ENCODE data around the gene DNAH6. TPM values are rescaled to one million over a fixed set of nuclear protein-coding genes. Genes with fewer than 3 reads are reported as not detected.
"Not testable (repeated sequence)": the region's sequence is repeated elsewhere in the genome, so short reads cannot be mapped to it uniquely, and the experiment has no call there.

The DNAH6 gene
- polyA plus RNA-seq, 10 donors = 0.08 to 0.39 (median 0.18) TPM

DNA sequence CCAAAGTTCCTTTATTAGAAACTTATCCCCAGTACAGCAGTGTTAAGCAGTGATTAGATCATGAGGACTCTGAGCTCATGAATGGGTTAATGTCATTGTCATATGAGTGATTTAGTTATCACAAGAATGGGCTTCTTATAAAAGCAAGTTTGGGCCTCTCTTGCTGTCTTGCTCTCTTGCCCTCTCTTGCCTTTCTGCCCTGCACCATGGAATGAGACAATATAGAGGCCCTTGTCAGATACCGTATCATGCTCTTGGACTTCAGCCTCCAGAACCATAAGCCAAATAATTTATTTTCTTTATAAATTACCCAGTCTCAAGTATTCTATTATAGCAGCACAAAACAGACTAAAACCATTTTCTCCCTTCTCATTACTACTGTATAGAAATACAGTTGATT lies 238.8 kb downstream of the DNAH6 start:
- DNase-seq = no peak

GRCh38 chr2:84757648-84758047 lies 241.3 kb downstream of the DNAH6 start:
- DNase-seq = no peak

DNA sequence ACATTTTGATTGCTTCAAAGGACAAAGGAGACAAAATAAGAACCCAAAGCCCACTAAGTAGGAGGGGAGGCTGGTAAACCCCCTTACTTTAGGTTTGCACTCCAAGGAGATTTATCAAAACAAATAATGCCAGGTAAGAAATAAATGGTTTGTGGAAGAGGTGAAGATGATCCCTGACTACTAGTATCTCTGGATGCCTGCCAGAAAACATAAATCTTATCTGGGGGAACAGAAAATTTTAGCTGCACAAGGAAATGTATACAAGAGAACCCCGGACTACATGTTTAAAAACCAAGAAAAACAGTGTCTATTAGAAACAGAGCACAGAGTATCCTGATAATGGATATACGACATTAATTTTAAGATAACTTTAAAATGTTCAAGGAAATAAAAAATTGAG lies 250.5 kb downstream of the DNAH6 start:
- DNase-seq = no peak

DNA sequence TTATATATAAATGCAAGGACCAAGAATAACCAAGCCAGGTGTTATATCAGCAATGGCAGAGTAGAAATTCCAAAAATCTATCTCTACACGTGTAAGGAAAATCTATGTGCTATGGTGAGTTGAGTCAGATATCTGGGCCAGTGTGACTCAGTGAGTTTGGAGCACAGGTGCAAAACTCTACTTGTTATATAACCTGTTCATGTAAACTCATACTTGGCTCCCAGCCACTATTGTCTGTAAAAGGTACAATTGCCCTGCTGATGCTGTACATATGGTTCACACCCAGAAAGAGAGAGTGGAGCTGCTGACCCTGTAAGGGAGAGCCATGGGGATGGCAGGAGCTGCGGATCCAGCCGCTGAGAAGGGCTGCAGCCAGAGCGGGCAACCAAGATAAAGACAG lies 252.5 kb downstream of the DNAH6 start:
- DNase-seq = no peak

GRCh38 chr2:84770280-84770679 lies 254.0 kb downstream of the DNAH6 start:
- no peak for DNase-seq

DNA sequence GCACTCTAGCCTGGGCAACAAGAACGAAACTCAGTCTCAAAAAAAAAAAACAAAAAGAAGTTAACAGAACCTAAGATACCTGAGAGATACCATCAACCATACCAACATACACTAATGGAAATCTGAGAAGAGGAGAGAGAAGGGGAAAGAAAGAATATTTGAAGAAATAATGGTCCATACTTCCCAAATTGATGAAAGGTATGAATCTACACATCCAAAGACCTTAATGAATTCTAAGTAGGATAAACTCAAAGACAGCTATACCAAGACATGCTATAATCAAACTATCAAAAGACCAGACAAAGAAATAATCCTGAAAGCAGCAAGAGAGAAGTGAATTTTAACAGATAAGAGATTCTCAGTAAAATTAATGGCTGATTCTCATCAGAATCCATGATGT lies 255.0 kb downstream of the DNAH6 start:
- no peak for DNase-seq

DNA sequence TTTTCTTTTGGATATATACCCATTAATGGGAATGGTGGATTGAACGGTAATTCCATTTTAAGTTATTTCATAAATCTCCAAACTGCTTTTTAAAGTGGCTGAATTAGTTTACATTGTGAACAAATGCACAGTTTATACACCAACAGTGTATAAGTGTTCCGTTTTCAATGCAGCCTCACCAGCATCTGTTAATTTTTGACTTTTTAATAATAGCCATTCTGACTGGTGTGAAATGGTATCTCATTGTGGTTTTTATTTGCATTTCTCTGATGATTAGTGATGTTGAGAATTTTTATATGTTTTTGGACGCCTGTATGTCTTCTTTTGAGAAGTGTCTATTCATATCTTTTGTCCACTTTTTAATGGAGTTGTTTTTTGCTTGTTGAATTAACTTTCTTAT lies 257.3 kb downstream of the DNAH6 start:
- not testable (repeated sequence) for DNase-seq

GRCh38 chr2:84776011-84776410 lies 259.7 kb downstream of the DNAH6 start:
- no peak for DNase-seq

GRCh38 chr2:84778911-84779690 lies 262.8 kb downstream of the DNAH6 start:
- no peak for DNase-seq

DNA sequence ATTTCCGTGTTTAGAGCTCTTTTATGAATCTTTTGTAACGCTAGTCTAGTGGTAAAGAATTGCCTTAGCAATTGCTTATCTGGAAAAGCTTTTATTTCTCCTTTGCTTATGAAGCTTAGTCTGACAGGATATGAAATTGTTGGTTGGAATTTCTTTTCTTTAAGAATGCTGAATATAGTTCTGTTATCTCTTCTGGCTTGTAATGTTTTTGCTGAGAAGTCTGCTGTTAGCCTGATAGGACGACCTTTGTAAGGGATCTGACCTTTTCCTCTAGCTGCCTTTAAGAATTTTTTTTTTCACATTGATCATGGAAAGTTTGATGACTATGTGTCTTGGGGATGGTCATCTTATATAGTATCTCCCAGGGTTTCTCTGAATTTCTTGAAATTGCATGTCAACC lies 263.5 kb downstream of the DNAH6 start:
- DNase-seq = no peak

DNA sequence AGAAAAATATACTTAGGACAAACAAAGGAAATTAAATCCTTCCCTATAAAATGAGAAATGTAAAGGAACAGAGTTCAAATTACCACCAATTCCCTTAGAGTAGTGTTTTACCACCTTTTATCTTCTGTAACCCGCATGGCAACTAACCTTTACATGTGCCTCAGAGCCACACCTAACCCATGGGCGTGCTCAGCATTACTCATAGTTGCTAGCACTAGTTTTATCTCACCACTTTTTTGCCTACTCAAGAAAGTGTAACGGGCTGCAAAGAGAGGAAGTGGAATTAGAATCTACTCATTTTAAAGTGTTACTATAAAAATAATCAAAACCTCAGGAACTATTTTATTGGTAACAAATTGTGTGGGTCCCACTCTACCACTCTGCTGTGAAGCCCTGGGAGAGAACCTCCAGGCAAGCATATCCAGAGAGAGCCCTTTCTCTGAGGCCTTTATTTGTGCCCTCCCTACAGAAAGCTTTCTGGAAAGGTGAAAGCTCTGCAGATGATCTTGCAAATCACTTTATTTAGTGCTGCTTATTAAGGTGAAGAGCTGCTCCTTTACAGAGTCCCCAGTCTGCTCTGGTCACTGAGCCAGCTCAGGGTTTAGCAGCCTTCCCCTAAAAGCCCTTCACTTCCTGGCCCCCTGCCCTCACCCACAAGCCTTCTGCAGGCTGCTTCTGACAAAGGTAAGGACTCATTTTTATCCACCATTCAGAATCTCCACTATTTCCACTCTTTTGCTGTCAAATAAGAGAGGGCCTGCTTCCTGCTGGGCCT lies 265.8 kb downstream of the DNAH6 start:
- no peak for DNase-seq

GRCh38 chr2:84782717-84783442 lies 266.6 kb downstream of the DNAH6 start:
- DNase-seq = no peak

GRCh38 chr2:84785950-84786349 lies 269.7 kb downstream of the DNAH6 start:
- no peak for DNase-seq

DNA sequence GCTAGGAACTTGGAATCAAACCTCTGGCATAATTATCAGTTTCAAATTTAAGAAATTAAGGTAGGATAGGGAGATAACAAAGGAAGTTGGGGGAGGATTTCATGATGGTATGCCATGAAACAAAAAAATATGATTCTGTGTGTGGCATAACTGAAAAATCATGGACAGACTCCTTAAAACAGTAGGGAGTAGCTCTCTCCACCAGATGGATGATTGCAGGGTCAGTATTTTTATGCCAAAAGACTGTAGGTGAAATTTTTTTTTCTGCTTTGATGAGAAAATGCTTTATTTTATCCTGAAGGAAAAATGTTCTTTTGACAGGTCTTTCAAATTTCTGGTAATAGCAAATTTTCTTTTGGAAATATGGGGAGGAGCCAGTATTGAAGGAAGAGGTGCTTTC lies 270.3 kb downstream of the DNAH6 start:
- no peak for DNase-seq

DNA sequence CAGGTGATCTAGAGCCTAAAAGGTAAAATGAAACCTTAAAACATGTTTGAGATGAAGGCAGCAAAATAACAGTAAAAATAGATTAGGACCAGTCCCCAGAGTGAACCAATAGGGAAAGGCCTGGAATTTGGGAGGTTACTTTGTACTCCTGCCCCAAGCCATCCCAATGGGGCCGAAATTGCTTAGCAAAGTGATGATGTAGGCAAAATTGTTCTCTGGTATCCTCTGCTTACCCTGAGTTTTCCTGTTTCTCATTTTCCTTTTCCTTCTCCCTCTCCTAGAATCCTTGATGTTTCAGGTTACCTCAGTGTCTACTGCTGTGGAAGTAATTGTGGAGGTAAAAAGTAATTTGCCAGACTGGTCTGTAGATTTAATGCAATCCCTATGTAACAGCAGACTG lies 271.7 kb downstream of the DNAH6 start:
- no peak for DNase-seq

DNA sequence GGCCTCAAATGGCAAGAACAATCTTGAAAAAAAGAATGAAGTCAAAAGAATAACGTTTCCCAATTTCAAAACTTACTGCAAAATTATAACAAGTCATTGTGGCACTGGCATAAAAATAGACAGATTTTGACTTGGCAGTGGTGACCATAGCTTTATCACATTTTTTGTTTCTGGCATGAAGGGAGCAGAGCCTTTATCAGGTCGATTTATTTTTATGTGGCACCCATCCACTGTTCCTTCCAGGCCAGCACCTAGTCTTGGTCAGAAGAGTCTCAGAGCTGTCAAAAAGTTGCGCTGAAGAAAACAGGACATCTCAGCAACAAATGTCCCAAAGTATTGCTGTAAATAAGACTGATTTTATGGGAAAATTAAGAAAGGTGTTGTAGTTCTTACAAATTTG lies 272.2 kb downstream of the DNAH6 start:
- no peak for DNase-seq

DNA sequence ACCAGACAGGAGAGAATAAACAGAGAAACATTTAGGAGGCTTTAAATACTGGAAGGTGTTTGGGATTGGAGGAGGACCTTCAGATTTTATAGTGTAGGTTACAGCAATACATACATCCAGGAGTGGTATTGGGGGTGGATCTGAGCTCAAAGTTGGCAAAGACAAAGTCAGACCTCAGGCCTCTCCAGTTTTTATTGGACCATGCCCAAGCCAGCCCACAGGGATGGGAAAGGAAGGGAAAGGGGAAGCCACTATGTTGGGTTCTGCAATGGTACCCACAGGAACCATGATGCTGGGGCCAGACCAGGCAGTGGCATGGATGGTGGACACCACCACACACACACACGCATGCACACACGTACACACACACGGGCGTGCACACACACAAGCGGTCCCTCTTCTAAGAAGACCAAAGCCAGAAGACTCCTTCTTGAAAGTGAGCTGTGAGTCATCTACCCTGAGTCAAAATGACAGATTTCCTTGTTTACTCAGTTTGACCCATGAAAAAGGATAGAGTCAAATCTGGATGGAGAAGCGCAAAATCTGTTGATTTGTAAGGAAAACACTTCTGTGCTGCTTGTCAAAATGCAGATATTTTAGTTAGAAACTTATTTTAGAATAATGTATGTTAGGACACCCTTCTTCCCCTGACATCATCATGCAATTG lies 276.7 kb downstream of the DNAH6 start:
- no peak for DNase-seq

DNA sequence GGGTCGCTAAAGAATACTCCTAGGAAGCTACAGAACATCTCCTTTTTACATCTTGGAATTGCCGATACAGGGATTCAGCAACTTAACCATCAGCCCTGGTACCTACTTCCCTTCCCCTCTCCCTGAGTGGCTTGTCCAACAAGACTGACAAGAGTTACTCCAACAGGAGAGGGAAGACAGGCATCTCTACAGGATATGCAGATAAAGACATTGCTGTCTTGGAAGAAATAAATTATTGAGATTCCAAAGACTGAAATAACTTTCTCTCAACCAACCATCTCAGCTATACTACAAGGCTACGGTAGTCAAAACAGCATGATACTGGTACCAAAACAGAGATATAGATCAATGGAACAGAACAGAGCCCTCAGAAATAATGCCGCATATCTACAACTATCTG lies 277.3 kb downstream of the DNAH6 start:
- DNase-seq = no peak

DNA sequence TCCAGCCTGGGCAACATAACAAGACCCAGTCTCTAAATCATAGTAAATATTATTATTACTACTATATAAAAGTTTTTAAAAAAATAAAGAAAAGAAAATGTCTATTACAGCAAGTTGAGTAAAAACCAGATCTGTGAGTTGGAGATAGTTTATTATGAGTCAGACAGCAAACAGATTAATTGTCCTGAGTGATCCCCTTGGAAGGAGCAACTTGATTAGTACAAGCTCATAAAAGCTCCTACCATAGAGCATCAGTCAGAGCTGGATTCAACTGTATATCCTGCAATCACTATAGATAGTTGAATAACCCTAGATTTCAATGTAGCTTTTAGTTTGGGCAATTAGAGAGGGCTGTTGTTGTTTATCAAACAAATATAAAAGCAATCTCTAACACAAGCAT lies 280.5 kb downstream of the DNAH6 start:
- DNase-seq = no peak

GRCh38 chr2:84797271-84797670 lies 281.0 kb downstream of the DNAH6 start:
- no peak for DNase-seq

DNA sequence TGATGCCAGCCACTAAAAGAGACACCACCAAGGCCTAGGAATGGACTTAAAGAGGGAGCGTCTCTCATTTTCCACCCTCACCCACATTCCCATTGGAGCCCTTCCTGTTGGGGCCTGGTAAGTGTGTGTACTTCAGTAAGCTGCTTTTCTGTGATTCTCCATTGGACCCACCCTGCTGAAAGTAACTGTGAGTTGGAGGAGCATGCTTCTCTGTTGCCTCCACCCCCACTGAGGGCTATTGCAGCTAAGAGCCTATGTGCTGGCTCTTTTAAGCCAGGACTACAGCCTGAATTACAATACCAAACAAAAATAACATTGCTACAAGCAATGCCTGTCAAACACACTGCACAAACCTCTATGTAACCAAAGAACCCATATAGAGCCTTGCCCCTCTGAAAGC lies 283.5 kb downstream of the DNAH6 start:
- no peak for DNase-seq

GRCh38 chr2:84800194-84800805 lies 284.0 kb downstream of the DNAH6 start:
- no peak for DNase-seq
